ENCODE results near the gene RPP25L. TPM values are rescaled to one million over a fixed set of nuclear protein-coding genes. Genes with fewer than 3 reads are reported as not detected.

RPP25L gene, protein sequence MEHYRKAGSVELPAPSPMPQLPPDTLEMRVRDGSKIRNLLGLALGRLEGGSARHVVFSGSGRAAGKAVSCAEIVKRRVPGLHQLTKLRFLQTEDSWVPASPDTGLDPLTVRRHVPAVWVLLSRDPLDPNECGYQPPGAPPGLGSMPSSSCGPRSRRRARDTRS
- total RNA-seq, result 10 to 100 TPM; 18.4 to 27.3 (median 22.4) TPM

GRCh38 chr9:34611811-34612787 lies at the start of gene RPP25L:
TSS of gene RPP25L (minus strand) at chr9:34612097. CDS start at chr9:34611296, 801 bp downstream.
- TF ChIP-seq, protein P1, sequence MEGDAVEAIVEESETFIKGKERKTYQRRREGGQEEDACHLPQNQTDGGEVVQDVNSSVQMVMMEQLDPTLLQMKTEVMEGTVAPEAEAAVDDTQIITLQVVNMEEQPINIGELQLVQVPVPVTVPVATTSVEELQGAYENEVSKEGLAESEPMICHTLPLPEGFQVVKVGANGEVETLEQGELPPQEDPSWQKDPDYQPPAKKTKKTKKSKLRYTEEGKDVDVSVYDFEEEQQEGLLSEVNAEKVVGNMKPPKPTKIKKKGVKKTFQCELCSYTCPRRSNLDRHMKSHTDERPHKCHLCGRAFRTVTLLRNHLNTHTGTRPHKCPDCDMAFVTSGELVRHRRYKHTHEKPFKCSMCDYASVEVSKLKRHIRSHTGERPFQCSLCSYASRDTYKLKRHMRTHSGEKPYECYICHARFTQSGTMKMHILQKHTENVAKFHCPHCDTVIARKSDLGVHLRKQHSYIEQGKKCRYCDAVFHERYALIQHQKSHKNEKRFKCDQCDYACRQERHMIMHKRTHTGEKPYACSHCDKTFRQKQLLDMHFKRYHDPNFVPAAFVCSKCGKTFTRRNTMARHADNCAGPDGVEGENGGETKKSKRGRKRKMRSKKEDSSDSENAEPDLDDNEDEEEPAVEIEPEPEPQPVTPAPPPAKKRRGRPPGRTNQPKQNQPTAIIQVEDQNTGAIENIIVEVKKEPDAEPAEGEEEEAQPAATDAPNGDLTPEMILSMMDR (IDR thresholded peaks at IDR 0.05; ENCODE audit: low read depth), result no peak

DNA sequence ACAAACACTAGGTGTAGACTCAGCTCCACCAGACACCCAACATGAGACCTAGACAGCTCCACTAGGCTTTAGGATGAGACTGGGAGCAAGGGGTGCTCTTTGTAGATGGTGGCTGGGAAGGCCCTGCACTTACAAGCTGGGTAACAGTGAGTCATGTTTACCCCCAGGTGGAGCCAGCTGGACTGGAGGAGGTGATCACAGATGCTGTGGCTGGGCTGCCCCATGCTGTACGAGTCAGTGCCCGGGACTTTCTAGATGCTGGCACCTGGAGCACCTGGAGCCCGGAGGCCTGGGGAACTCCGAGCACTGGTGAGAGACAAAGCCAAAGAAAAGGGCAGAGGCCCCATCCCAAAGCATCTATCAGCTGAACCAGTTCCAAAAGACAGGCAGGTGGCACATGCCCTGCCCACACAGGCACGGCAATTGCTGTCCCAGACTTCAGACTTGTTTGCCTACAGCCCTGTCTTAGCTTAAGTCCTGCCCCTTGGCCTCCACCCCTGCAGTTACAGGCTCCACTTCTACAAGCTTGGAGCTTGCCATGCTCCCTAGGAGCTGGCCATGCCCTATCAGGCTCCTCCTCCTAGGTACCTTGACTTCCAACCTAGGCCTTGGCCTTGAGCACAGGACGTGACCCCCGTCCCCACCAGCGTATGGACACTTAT lies 47.8 kb upstream of the RPP25L start:
- TF ChIP-seq, protein P1 (IDR thresholded peaks at IDR 0.05; ENCODE audit: low read depth), result no peak

DNA sequence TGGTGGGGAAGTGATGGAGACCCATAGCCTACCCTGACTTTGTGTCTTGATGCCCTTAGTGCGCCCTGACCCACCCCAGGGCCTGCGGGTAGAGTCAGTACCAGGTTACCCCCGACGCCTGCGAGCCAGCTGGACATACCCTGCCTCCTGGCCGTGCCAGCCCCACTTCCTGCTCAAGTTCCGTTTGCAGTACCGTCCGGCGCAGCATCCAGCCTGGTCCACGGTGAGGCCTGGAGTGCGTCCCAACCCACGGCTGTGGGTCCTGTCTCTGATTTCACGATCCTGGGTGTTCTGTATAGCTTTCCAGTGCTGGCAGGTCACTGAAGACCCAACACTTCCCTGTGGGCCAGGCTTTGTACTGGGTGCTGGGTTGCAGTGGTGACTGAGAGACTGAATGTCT lies 46.6 kb upstream of the RPP25L start:
- TF ChIP-seq, protein P1 (IDR thresholded peaks at IDR 0.05; ENCODE audit: low read depth), result no peak

GRCh38 chr9:34656992-34657391 lies 45.1 kb upstream of the RPP25L start:
- TF ChIP-seq, protein P1 (IDR thresholded peaks at IDR 0.05; ENCODE audit: low read depth), result no peak

GRCh38 chr9:34655394-34655793 lies 43.5 kb upstream of the RPP25L start:
- TF ChIP-seq, protein P1 (IDR thresholded peaks at IDR 0.05; ENCODE audit: low read depth), result no peak

DNA sequence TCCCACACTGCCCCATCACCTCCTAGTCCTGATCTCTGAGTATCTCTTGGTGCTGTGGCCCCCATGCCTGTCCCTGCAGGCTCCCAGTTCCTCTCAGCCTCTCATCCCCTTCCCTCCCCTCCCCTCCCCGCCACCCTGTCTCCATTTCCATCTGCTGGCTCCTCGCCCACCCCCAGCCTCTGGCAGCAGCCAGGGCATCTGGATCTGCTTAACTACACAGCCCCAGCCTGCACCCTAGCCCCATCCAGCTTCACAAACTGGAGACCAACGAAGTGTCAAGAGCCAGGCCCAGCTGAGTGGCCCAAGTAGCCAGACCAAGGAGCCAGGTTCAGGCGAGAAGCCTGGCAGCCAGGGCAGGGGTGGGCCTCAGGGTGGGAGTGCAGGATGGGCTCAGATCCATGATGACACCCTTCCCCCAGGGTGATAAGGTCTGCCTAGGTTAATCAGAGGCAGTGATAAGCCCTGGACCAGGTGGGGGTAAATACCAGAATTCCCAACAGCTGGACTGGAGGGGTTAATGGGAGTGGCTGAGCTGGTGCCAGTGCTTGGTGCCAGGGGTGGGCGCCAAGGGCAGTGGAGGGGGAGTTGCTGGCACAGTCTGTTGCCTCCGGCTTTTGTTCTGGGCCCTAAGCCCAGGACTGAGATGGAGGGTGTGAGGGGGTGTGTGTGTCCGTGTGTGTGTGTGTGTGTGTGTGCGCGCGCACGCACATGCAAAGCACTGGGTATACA lies 42.6 kb upstream of the RPP25L start:
- TF ChIP-seq, protein P1 (IDR thresholded peaks at IDR 0.05; ENCODE audit: low read depth), result no peak
